GOT3 (cell line): ENCODE results near the gene LKAAEAR1.

Source experiments
- DNase-seq: peaks from one replicate; lab custom pipeline; 2025; ENCODE audit warnings: mixed read lengths; lab: John Stamatoyannopoulos, UW

The LKAAEAR1 gene

DNA sequence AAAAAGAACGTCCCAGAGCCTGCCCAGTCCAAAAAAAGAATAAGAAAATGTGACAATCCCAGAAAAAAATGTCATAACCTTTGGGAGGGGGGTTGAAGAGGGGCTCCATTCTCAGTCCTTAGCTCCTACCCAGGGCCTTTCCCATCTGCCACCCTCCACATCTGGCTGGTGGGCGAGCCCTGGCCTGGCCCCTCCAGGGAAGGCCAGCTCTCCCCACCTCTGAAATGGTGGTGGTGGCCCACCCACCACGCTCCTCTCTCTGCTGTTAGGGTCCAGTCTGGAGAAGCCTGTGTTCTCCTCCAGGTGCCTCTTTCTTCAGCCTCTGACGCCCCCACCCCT, 5.3 kb downstream of the LKAAEAR1 start:
- DNase-seq = no peak

DNA sequence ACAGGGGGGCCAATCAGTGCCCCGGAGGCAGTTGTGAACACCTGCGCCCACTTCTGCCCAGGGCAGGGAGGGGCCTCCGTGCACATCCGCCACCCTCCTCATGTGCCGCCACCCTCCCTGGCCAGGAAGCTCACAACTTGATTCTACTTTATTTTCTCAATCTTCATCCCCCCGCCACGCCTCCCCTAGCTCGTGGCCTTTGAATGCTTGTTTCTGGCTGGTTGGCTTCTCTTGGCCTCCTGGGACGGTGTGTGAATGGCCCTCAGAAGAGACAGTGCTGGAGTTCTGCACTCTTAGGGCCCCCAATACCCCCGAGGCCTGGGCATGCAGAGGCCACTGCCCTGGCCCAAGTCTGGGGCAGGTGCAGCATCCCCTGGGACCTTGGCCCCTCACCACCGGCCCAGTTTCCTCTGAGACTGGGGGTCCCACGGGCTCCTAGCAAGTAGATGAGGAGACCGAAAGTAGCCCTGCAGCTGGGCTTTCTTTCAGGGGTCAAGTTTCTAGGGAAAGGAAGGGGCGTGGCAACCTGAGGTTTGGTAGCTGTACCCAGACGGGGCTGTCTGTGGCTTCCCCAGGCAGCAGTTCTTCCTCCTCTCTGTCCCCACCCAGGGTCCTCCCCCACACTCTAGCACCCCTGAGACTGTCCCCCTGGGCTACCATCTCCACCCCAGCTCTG, 6.2 kb downstream of the LKAAEAR1 start:
- DNase-seq = no peak

DNA sequence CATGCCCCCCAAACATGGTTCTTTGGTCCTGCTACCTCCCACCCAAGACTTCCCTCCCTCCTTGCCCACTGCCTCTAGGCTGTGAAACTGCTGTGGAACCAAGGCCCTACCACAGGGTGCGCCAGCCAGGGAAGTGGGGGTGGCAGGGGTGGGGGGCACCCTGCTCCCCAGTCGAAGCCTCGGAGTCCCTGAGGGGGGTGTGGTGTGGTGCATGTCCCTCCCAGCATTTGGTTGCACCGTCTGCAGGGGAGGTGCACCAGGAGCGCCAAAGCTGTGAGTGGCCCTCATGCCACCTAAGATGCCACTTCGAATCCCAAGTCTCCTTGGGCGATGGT, 6.7 kb downstream of the LKAAEAR1 start:
- DNase-seq = no peak

DNA sequence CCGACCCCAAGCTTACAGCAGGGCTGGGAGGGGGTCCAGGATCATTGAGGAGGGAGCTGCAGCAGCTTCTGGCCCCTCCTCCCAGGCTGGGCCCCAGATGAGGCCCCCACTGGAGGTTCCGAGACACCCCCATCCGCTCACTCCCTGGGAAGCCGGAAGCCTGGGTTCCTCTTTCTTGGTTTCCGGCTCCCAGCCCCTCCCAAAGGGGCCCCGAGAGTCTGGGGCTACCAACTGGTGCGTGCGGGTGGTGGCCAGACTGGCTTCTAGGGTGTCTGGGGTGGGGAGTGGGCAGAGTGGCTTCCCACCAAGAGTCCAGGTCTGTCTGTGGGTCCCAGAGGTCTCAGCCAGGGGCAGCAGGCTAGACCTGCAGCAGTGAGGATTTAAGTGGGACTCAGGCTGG, 7.1 kb downstream of the LKAAEAR1 start:
- DNase-seq = no peak

DNA sequence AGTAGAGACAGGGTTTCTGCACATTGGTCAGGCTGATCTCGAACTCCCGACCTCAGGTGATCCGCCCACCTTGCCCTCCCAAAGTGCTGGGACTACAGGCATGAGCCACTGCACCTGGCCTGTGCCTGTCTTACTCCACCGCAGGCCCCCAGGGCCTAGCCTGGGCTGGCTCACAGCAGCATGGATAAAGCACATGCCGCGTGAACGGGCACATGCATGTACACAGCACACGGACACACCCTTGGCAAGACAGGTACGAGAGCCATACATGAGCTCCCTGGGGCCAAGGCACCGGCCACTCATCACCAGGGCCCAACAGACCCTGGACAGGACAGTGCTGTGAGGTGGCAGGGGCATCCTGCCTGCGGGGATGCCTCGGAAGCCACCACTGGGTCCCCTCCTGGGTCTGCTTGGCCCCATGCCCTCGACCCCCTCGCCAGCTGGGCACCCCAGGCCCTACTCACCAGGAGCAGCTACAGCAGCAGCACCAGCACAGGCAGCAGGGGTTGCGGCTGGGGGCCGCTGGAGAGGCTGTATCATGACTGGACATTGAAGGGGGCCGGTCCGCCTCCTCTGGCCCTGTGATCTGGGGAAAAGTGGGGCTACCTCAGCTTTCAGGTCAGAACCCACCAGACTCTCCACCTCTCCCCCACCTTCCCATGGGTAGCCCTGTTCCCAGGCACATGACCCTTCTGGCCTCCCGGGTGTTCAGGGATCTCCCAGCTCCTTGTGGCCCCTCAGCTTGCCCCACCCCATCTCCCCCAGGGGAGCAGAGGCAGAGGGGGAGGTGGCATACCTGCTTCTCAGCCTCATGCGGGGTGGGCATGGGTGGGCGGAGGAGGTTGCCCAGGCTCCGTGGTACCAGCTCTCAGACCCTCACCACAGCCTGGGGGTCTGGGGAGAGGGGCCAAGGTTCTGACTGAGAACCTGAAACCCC, 7.9 kb downstream of the LKAAEAR1 start:
- DNase-seq = no peak

DNA sequence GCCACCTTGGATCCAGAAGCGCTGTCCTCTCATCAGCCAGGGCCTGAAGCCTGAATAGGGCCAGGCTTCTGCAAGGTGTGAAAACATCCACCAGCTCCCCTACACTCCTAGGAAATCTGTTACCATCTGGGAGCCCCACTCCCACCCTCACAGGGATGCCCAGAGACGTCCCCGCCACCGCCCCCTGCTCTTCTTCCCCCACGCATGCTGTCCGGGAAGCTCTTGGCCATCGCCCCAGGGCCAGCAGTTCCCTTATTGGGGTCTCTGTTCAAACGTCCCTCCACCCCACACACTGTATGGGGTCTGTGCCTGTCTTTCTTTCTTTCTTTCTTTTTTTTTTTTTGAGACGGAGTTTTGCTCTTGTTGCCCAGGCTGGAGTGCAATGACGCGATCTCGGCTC, 8.6 kb downstream of the LKAAEAR1 start:
- DNase-seq = no peak

DNA sequence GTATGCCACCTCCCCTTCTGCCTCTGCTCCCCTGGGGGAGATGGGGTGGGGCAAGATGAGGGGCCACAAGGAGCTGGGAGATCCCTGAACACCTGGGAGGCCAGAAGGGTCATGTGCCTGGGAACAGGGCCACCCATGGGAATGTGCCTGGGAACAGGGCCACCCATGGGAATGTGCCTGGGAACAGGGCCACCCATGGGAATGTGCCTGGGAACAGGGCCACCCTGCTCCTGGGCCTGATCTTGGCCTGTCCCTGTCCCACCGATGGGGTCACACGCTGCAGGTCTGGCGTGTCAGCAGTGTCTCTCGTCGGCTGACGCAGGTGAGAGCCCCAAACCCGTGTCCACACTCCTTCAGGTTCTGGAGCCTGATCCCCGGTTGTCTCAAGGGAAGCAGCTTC, 9.2 kb downstream of the LKAAEAR1 start:
- no peak for DNase-seq

DNA sequence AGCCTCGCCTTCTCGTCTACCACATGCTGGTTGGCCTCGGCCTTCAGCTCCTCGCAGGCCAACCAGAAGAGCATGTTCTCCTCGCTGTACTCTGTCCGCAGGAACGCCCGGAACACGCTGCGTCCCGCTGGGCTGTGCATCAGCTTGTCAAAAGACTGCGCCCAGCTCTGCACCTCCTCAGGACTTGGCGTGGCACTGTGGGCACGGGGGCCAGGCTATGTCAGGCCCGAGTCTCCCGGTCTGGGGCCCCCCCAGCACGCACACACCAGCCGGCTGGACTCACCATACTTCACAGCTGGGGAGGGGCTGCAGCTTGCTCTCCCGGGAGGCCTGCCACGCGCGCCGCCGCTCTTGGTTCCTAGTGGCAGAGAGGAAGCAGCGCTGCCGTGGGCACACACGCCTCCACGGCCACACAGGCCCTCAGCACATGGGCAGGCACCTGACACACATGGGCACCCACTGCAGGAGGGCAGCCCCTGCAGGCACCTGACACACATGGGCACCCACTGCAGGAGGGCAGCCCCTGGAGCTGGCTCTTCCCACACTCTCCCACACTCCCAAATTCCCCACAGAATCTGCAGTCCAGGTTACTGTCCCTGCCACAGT, 9.9 kb downstream of the LKAAEAR1 start:
- no peak for DNase-seq

DNA sequence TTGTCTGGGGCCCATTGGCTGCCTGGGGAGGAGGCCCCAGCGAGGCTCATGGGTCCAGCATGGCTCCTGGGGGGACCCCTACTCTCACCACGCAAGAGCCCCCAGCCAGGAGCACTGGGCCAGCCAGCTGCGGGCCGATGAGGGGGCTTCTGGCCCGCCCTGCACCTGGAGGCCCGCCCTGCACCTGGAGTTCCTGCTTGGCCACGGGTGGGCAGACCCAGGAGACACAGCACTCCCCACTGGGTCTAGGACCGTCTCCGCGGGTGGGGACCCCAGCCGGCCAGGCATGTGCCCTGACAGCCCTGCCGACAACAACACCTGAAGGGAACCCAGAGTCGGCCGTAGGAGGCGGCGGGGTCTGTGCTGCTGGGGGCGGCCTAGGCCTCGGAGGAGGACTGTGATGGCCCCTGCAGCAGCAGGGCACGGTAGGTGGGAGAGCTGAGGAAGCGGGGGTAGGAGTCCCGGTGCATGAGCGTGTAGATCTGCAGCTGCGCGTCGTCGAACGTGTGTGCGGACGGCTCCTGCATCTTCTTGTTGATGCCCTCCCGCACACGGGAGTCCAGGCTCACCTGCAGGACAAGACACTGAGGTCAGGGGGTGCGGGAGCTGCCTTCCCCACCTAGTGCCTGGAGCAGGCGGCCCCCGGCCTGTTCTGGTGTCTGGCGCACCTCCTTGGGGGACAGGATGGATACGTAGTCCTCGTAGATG, 10.6 kb downstream of the LKAAEAR1 start:
- no peak for DNase-seq

DNA sequence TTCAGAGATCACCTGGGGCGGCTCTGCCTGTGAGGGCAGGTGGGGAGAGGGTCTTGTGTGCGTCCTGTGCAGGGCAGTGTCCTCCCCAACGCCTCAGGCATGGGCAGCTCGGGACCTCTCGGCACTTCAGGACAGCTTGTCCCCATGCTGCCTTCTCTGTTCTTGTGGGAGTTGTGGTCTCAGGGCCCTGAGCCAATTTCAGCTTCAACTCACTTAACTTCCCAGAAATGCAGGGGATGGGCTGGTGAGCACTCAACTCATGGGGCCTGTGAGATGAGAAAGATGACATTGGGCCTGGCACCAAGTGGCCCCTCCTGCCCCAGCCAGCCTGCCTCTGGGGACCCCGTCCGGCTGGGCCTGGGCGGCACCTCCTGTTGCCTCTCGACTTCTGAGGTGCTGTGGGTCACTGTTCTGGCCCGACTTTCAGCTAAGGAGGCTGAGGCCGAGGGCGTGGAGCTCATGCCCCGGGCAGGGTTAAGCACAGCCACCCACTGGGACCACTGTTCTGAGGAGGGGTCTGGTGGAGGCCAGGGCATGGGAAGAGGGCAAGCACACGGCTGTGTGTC, 11.6 kb downstream of the LKAAEAR1 start:
- no peak for DNase-seq

DNA sequence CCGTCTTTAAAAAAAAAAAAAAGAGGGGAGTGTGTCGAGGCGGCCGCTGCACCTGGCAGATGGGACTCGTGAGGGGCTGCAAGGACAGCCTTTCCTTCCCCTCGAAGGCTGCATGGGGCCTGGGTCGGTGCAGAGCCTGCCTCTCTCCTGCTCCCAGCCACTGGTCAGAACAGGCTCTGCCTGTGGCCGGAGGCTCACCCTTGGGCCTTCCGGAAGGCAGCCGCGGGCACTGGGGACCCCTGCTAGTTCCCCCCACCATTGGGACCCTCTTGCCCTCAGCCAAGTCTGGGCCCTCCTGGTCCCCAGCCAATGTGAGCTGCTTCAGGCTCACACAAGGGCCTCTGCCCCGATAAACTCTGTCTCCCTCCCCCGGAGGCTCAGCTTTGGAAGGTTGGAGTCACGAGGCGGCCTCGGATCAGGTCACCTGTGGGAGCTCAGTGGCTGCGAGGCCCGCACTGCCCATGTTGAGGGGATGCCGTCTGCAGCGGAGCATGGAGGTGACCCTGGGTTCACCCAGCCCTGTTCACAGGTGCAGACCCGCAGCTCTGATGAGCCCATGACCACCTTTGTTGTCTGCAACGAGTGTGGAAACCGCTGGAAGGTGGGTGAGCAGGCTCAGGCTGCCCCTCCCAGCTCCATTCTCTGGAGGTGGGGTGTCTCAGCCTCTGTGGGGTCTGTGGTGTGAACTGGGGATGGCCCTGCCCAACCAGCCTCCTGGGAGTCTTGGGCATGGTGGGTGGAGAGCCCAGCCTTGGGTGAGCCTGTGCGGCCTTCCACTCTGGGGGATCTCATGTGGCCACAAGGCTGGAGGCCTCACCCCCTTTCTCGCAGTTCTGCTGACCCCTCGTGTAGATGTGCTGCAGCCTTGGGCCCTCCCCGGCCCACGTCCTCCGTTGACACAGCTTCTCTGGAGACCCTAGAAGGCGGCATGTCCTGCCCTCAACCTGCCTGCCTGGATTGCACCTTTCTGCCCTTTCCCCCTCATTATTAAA, 12.6 kb downstream of the LKAAEAR1 start:
- no peak for DNase-seq

DNA sequence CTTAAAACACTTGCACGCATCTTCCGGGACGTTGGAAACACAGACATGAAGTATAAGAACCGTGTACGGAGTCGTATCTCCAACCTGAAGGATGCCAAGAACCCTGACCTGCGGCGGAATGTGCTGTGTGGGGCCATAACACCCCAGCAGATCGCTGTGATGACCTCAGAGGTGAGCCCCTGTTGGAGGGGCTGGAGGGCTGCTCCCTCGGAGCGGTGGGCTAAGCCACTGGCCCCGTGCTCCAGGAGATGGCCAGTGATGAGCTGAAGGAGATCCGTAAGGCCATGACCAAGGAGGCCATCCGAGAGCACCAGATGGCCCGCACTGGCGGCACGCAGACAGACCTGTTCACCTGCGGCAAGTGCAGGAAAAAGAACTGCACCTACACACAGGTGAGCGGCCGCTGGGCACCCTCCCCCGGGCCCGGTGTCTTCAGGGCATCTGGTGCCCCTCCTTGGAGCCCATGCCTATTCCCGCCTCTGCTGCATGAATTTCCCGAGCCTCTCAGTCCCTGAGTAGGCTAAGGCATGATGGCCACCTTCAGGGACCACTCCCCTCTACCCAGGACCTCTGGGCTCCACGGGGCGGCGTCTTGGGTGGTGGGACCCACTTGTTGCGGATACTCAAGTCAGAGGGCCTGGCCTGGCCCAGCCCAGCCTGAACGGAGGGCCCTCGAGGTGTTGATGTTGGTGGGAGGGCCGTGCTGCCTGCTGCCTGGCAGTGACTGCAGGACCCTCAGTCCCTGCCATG, 13.8 kb downstream of the LKAAEAR1 start:
- DNase-seq = no peak

DNA sequence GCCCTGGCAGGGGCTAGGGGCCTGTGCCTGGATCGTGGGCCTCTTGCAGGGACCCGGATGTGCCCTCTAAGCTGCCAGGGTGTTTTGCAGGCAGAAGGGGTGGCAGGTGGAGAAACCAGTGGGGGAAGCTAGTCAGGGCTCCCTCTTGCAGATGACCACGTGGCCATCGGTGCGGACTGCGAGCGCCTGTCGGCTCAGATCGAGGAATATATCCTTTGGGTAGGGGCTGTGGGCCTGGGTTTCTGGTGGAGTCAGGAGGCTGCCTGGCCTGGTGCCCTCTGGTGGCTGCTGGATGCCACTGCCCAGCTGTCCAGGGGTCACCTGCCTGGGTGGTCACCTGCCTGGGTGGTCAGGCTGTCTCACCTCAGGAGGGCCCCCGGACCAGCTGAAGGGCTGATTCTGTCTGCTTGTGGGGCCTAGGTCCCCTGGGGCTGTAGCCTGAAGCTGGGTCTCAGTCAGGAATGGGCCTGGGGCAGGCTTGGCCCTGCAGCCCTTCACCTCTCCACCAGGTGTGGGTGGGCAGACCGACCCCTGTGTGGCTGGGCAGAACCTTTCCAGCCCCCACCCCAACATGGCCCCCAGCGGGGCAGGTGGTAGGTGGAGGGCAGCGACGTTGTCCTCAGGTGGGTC, 14.5 kb downstream of the LKAAEAR1 start:
- no peak for DNase-seq

DNA sequence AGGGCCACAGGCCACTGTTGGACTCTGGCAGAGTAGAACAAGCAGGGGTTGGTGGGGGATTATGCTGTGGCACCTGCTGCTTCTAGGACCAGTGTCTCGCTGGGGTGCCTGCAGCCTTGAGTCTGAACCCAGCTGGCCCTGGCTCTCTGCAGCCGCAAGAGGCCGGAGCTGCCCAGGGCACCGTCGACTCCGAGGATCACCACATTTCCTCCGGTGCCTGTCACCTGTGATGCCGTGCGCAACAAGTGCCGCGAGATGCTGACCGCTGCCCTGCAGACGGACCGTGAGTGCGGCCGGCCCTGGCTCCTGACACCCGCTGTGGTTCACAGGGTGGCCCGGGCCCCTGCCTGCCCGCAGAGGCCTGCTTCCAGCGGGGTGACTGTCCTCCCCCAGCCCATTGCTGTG, 15.0 kb downstream of the LKAAEAR1 start:
- no peak for DNase-seq

DNA sequence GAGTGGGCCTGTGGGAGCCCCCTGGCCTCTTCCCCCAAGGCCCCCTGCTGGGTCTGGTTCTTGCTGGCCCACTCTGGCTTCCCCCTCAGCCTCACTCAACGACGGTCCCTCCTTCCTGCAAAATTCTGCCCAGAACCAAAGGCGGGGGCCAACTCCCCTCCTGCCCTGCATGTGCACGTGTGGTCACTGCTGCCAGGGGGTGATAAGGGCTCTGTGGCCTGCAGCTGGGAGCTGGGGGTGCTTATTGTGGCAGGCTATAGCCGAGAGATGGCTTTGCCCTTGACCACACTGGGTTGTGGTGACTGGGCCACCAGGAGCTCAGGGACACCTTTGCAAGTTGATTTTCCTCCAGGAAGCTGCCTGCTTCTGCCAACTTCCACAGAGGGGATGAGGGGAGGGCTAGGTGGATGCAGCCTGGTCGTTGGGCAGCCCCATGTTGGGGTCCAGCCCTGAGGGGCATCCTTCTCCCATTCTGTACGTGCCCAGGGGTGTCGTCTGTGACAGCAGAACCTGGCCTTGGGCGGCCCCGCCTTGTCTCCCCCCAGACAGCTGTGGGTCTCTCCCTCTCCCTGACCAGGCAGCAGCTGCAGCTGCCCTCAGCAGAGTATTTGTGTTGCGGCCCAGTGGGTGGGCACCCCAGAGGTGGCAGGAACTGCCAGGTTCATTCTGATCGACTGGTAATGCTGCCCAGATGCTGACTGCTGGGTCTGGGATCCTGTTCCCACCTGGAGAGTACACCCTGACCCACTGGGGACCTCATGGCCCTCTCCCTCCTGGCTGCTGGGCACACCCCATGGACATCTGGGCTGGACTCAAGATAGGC, 15.6 kb downstream of the LKAAEAR1 start:
- no peak for DNase-seq

DNA sequence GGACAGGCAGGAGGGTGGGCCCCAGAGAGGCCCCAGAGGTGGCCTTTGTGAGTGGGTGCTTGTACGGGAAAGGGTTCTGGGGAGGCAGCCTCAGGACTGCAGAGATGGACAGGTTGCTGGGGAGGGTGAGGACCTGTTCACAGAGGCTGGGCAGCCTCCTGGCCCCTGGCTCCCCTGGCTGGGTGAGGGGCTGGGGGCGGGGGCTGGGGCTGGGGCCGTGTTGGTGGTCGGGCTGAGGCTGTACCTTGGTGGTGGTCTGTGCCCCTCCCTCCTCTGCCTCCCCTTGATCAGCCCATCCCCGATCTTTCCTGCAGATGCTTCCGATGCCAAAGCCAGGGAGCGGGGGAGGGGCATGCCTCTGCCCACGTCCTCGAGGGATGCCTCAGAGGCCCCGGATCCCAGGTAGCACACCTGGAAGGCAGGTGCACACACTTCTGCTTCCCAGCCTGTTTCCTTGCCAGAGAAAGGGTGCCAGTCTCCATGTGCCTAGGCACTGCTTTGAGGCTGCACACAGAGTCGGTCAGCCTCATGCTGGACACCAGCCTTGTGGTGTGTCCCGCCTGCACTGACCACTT, 16.4 kb downstream of the LKAAEAR1 start:
- no peak for DNase-seq

DNA sequence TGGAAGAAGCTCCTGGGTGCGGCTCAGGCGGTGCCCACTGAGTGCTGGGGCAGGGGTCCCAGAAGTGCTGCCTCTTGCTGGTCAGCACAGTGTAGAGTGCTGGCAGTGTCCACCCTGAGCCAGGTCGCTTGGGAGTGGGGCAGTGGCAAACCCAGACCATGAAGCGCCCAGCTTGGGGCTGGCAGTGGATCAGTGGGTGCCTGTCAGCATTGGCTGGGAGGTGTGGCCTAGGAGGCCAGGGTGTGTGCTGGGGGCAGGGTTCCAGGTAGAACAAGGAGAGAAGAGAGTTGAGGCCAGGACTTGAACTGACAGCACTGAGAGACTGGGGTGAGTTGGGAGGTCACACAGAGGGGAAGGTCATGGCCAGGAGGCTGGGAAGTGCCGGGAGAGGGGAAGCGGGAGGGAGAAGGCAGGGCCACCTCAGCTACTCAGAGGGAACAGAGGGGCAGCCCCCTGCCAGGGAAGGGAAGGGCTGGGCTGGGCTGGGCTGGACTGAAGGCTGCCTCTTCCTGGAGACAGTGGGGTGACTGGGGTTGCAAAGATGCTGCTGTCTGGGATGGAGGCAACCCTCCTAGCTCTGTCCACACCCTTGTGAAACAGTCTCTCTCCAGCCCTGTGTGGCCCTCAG, 17.1 kb downstream of the LKAAEAR1 start:
- no peak for DNase-seq

DNA sequence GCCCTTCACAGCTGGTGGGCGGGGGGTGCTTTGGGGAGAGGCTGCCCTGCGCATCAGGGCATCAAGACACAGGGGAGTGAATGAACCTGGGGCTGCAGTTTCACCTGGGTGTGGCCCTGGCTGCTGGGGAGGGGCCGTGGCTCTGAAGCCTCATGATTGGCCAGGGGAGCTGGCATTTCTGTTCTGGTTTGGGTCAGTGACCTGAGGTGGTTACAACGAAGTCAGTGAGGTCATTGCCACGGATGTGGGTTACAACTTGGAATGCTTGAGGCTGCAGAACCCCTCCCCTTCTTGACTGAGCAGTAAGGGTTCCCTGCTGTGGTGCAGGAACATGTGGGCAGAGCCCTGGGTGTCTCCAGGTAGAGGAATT, 18.2 kb downstream of the LKAAEAR1 start:
- DNase-seq = no peak
